Keratinocyte (primary cell): ENCODE data around the gene NDUFAF2.

ENCODE experiments used
- EZH2 ChIP-seq: IDR thresholded peaks from one replicate; pipeline ENCODE4 v1.6.1; 2012; ENCODE audit warnings: inconsistent platforms, mild to moderate bottlenecking, low read length, moderate library complexity
- TF ChIP-seq, protein P1 (sequence below), 3 experiments: IDR thresholded peaks in 1 of 3; conservative IDR thresholded peaks in 1 of 3; optimal IDR thresholded peaks in 1 of 3; 2 replicates in 2 of 3; 3 replicates in 1 of 3; pipeline versions ENCODE3 to v1.5.1; 2011; ENCODE audit warnings: low read length in 3 of 3, mild to moderate bottlenecking in 3 of 3, moderate library complexity in 2 of 3, control low read depth in 1 of 3, inconsistent platforms in 1 of 3; ENCODE audit not compliant: insufficient read depth in 2 of 3; ENCODE audit errors: extremely low read depth in 1 of 3

DNA sequence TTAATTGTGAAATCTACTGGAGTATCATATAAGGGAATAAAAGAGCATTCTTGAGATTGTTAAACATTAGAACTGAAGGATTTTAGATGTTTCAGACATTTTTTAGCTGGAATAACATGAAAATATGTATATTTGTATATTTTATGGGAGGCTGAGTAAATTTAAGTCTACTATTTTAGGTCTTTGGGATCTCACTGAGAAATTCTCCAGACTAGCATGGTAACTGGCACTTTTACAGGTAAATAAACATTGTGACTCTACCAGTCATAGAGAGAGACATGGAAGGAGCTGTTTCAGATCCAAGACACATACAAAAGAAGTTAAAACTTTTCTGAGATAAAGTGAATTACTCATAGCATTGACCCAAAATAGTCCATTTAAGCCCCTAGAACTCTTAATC, 59.4 kb downstream of the NDUFAF2 start:
- no peak for TF ChIP-seq EZH2
- TF ChIP-seq, protein P1, sequence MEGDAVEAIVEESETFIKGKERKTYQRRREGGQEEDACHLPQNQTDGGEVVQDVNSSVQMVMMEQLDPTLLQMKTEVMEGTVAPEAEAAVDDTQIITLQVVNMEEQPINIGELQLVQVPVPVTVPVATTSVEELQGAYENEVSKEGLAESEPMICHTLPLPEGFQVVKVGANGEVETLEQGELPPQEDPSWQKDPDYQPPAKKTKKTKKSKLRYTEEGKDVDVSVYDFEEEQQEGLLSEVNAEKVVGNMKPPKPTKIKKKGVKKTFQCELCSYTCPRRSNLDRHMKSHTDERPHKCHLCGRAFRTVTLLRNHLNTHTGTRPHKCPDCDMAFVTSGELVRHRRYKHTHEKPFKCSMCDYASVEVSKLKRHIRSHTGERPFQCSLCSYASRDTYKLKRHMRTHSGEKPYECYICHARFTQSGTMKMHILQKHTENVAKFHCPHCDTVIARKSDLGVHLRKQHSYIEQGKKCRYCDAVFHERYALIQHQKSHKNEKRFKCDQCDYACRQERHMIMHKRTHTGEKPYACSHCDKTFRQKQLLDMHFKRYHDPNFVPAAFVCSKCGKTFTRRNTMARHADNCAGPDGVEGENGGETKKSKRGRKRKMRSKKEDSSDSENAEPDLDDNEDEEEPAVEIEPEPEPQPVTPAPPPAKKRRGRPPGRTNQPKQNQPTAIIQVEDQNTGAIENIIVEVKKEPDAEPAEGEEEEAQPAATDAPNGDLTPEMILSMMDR (optimal IDR thresholded peaks at IDR 0.05 in 1 of 3, IDR thresholded peaks at IDR 0.05 in 1 of 3, conservative IDR thresholded peaks at IDR 0.05 in 1 of 3; ENCODE audit: extremely low read depth in 1 of 3, insufficient read depth in 2 of 3, low read length in 3 of 3) = no peak
